Lower leg skin (tissue), 3 donors: ENCODE data around the gene PLB1.

ENCODE experiments used
- CTCF ChIP-seq, 3 donors: fragments of 450-650 bp; IDR thresholded peaks; one replicate each; pipeline ENCODE4 v1.5.1; 2016; ENCODE audit warnings: antibody characterized with exemption in 3 of 3, mild to moderate bottlenecking in 3 of 3, moderate library complexity in 2 of 3
- POLR2A ChIP-seq, 2 donors: fragments of 450-650 bp; IDR thresholded peaks; one replicate each; pipeline ENCODE4 v1.6.1; 2016 to 2017; ENCODE audit warnings: antibody characterized with exemption in 2 of 2, mild to moderate bottlenecking in 1 of 2, moderate library complexity in 1 of 2

- TF ChIP-seq CTCF (IDR thresholded peaks at IDR 0.05) (no peak), POLR2A (IDR thresholded peaks at IDR 0.05) (no peak)
Observed at GRCh38 chr2:28633204-28633603, 137.3 kb downstream of the PLB1 start.
